ENCODE data around the gene VKORC1L1.
"Not testable (repeated sequence)": the region's sequence is repeated elsewhere in the genome, so short reads cannot be mapped to it uniquely, and the experiment has no call there.

The VKORC1L1 gene

DNA sequence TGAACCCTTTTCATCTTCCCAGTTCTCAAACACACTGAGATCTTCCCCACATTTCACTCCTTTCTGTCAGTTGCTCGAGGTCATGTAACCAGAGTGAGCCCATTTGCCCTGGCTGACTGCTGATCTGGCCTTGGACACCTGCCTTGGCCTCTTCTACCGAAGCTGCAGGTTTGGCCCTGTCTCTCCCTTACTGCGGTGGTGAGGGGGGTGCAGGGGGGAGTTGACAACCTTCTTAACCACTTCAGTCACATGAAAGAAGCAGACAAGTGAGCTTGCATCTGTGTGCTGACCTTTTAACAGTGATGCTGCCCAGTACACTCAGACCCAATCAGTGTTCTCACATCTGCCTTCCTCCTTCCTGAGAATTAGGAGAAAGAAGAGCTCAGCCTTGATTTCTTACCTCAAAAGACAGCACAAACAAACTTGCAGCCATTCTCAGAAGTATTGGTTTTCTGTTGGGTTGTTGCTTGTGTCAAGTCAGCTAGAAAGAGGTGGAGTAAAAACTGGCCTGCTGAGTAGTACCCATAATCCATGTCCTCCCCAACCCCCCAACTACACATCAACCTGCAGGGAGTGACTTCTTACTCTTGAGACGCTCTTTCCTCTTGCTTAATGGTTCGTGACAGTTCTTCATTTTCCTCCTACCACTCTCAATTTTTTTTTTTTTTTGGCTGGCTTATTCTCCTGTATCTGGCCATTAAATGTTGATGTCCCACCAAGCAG is 15.7 kb downstream of the VKORC1L1 start:
- DNase-seq, result not testable (repeated sequence)

DNA sequence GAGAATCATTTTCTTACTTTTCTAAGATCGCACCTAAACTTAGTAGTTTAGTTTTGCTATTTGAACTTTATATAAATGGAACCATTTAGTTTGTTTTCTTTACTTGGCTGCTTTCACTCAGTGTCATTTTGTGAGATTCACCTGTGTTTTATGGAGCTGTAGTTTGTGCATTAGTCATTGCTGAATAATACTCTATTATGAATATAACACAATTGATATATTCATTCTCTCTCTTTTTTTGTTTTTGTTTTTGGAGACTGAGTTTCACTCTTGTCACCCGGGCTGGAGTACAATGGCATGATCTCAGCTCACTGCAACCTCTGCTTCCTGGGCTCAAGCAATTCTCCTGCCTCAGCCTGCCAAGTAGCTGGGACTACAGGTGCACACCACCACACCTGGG is 16.8 kb downstream of the VKORC1L1 start:
- not testable (repeated sequence) for DNase-seq

DNA sequence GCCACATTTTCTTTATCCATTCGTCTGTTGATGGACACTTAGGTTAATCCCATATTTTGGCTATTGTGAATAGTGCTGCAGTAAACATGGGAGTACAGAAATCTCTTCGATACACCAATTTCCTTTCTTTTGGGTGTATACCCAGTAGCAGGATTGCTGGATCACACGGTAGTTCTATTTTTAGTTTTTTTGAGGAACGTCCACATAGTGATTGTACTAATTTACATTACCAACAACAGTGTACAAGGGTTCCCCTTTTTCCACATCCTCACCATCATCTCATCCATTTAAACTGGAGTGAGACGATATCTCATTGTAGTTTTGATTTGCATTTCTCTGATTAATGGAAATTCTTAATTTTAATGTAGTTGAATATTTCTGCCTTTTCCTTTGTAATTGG is 19.3 kb downstream of the VKORC1L1 start:
- DNase-seq, result no peak

DNA sequence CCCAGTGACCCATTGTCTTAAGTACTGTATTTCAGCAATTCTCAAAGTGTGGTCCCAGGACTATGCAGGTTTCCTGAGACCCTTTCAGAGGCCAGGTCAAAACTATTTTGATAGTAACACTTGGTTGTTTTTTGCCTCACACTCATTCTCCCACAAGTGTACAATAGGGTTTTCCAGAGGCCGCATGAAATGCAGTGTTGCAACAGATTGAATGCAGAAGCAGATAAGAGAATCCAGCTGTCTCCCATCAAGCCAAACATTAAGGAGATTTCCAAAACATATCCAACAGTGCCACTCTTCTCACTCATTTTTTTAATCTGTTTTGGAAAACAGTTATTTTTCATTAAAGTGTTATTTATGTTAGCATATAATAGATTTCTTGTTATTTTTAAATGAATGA is 20.0 kb downstream of the VKORC1L1 start:
- no peak for DNase-seq

- DNase-seq, result no peak
These were observed 23.5 kb downstream of the VKORC1L1 start for GRCh38 chr7:65896279-65896870.

GRCh38 chr7:65897289-65897688 is 24.4 kb downstream of the VKORC1L1 start:
- DNase-seq, result not testable (repeated sequence)

- not testable (repeated sequence) for DNase-seq
These were observed 26.0 kb downstream of the VKORC1L1 start for GRCh38 chr7:65898677-65899447.

GRCh38 chr7:65902306-65902705 is 29.4 kb downstream of the VKORC1L1 start:
- no peak for DNase-seq

DNA sequence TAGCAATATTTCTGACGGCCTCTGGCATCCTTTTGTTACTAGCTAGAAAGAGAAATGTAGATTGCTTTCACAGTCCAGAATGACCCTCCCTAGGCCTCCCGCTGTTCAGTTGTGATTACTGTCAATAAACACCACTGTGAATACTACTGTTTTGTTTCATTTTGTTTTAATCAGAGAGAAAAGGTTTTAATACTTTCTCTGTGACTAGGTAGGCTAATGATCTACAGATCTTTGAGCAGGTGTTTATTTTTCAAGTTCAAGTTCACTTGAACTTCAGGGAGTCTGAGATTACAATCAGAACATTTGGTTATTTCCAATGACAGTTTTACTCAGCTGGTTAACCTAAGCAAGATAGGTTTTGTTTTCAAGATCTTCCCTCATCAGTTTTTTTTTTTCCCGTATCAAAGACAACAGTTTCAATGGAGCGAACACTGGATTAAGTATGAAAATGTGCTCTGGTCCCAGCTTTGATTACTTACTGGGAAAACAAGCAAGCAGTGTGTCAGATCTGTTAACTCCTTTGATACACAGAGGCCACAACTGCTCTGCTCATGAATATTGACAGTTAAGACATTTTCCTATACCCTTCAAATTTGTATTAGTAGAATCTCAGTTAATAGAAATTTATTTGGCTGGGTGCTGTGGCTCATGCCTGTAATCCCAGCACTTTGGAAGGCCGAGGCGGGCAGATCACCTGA is 34.8 kb downstream of the VKORC1L1 start:
- no peak for DNase-seq

- no peak for DNase-seq
These were observed 37.4 kb downstream of the VKORC1L1 start for GRCh38 chr7:65910237-65910636.

DNA sequence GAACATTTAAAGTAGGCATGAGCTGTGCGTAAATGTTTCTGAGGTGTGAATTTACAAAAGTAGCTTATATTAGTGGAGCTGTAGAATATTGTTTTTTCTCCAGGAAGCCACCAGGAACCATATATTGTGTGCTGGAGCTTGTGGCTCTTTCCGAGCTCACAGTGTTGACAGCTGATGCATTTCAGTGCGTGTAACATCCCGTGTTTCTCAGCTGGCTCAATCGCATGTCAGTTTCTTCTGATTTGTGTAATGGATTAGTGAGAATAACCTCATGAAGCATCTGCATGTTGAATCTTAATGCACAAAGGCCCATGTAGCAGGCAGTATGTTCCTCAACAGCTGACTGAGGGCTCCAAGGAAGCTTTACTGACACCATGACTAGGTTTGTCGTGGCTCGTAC is 39.4 kb downstream of the VKORC1L1 start:
- no peak for DNase-seq

- no peak for DNase-seq
These were observed 43.2 kb downstream of the VKORC1L1 start for GRCh38 chr7:65915921-65916657.

DNA sequence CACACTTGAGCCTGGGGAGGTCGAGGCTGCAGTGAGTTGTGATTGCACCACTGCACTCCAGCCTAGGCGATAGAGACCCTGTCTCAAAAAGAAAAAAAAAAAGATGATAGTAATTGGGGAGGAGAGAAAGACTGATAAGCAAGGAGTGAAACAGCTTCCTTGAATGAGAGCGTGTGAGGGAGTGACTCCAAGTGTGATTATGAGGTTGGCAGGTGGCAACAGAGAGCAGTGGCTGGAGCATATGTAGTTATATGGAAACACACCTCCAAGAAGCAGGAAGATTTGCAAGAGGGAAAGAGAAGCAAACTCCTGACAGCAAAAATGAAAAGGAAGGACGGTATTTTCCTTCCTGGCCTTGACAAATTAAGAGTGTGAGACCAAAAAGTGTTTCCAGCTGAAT is 50.4 kb downstream of the VKORC1L1 start:
- DNase-seq, result no peak

DNA sequence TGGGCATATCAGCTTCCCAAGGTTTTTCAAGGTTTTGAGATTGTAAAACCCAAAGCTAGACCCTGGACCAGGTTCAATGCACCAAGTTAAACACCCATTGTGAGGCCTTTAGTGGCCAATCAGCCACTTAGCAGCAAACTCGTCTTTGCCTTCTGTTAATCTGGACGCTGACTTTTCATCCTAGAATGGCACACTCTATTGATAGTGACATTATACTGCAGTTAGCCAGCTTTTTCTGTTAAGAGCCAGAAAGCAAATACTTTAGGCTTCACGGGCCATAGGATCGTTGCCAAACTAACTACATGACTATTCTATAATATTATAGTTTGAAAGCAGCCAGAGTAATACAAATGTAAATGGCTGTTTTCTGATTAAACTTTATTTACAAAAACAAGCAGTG is 51.3 kb downstream of the VKORC1L1 start:
- no peak for DNase-seq

DNA sequence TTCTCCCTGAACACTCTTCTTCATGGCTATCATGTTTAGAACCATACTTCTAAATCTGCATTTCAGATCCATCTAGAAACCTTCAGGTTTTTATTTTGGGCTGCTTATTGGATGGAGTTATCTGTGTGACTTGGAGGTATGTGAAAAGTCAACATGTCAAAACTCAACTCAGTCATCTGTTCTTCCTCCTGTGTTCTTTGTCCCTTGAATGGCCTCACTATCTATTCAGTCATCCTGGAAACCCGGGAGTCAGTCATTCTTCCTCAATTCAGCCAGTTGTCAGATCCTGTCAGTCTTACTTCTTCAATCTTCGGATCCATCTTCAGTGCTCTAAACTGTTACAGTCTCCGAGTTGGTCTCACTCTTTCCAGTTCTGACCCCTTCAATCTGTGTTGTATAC is 52.2 kb downstream of the VKORC1L1 start:
- DNase-seq, result no peak

DNA sequence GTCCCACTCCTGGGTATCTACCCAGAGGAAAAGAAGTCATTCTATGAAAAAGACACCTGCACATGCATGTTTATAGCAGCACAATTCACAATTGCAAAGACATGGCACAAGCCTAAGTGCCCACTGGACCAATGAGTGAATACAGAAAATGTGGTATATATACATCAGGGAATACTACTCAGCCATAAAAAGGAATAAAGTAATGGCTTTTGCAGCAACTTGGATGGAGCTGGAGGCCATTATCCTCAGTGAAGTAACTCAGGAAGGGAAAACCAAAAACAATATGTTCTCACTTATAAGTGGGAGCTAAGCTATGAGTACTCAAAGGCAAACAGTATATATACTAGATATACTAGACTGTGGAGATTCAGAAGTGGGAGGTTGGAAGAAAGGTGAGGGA is 53.7 kb downstream of the VKORC1L1 start:
- DNase-seq, result no peak

DNA sequence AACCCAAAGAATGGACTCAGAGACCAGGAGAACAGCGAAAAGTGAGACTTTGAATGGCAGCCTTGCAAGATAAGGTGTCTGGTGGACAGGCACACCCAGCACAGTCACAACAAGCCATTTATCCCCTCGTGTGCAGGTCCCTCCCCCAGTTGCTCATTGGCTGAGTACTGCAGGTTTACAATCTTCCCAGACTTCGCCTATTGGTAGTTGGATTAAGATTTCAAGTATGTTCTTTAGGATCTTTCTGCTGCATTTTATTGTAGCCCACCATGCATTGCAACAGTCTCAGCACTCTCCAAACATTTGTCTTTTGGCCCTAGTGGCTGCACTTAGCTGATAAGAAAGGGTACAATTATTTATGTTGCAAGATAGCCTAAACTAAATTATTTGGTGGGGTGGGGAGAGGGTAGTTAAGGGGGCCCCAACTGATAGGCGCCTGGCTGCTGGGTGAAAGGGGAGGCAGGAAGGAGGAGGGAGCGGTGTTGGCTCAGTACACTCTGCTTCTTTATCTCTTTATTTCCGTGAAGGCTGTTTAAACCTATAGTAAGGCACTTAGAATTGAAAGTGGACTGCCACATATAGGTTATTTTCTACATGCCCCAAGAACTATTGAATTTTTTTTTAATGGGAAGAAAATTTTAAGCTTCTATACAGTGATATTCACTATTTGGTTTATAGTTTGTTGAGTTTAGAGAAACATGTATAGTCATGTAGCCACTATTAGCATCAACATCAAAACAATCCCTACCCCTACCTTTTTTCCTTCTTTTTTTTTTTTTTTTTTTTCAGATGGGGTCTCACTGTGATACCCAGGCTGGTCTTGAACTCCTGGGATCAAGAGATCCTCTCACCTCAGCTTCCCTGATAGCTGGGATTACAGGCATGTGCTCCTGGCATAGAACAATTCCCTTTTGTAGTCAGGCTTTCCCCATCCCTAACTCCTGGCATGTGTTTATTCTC is 54.9 kb downstream of the VKORC1L1 start:
- no peak for DNase-seq

DNA sequence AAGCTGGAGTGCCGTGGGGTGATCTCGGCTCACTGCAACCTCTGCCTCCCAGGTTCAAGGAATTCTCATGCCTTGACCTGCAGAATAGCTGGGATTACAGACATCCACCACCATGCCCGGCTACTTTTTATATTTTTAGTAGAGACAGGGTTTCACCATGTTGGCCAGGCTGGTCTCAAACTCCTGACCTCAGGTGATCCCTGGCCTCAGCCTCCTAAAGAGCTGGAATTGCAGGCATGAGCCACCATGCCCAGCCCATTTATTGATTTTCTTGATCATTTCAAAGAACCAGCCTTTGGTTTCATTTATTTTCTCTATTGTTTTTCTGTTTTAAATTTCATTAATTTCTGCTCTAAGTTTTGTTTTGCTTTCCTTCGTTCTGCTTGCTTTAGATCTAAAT is 58.8 kb downstream of the VKORC1L1 start:
- no peak for DNase-seq

GRCh38 chr7:65937296-65937695 is 64.4 kb downstream of the VKORC1L1 start:
- no peak for DNase-seq

GRCh38 chr7:65938336-65938895 is 65.5 kb downstream of the VKORC1L1 start:
- DNase-seq, result no peak

- DNase-seq, result not testable (repeated sequence)
These were observed 72.9 kb downstream of the VKORC1L1 start for GRCh38 chr7:65945787-65946186.

All from NCI-H1105 treated with DMSO at 0.1 percent for 48 hours (cell line).